Activated CD8-positive, alpha-beta memory T cell treated with anti-CD3 and anti-CD28 coated beads, Interleukin-2, amount 10 ng/mL, durations not matched to agents 7 days and 5 days (primary cell): ENCODE results near the gene UNC5C. TPM values are rescaled to one million over a fixed set of nuclear protein-coding genes. Genes with fewer than 3 reads are reported as not detected.

Experiments
- ATAC-seq: fragments of 150-1000 bp; cut with Tn5 transposase; one replicate; pipeline ENCODE4 v1.10.0; 2021; ENCODE audit warnings: moderate library complexity
- CTCF ChIA-PET: fragments of 350-600 bp; sonication (Branson Sonifier 250); formaldehyde crosslinking; loops from one replicate; lab custom pipeline; 2021; ENCODE audit warnings: antibody characterized with exemption; lab: Charles Lee
- DNase-seq: peaks from one replicate; pipeline ENCODE4 v3.0.0-alpha.2; 2020
- H3K27ac Mint-ChIP-seq: one replicate; pipeline ENCODE4 v1.8.0; 2021; ENCODE audit warnings: mild to moderate bottlenecking, mixed read lengths
- H3K27me3 Mint-ChIP-seq: one replicate; pipeline ENCODE4 v1.8.0; 2021; ENCODE audit warnings: mixed read lengths
- H3K36me3 Mint-ChIP-seq: one replicate; pipeline ENCODE4 v1.8.0; 2021; ENCODE audit warnings: mild to moderate bottlenecking, mixed read lengths
- H3K4me1 Mint-ChIP-seq: one replicate; pipeline ENCODE4 v1.8.0; 2021; ENCODE audit warnings: mixed read lengths
- H3K4me3 Mint-ChIP-seq: one replicate; pipeline ENCODE4 v1.8.0; 2021; ENCODE audit warnings: mild to moderate bottlenecking, moderate library complexity, mixed read lengths
- H3K9me3 Mint-ChIP-seq: one replicate; pipeline ENCODE4 v1.8.0; 2022; ENCODE audit warnings: low read depth, mixed read lengths
- total RNA-seq, 2 experiments: library from RNA; stranded (reverse); gene quantifications; one replicate each; pipeline ENCODE4 v1.2.3, GENCODE V29; 2021

Gene UNC5C
- total RNA-seq, 2 experiments from 2014 or later = not detected

- Mint-ChIP-seq H3K9me3 (peaks cover 2% of the 10 kb centered on the region), H3K27ac (no peak overlapping the region), H3K4me3 (no peak overlapping the region), H3K36me3 (no peaks in the 10 kb centered on the region), H3K27me3 (no peaks in the 10 kb centered on the region), H3K4me1 (no peaks in the 10 kb centered on the region)
- CTCF ChIA-PET = no interaction called here
- DNase-seq (no peak), ATAC-seq (no peak)
Observed at GRCh38 chr4:95343235-95343634, 205.5 kb downstream of the UNC5C start.

- ATAC-seq = no peak
- CTCF ChIA-PET = no interaction called here
Observed at GRCh38 chr4:95340191-95340590, 208.6 kb downstream of the UNC5C start.

GRCh38 chr4:95325665-95326064 lies 223.1 kb downstream of the UNC5C start:
- Mint-ChIP-seq H3K4me3 (no peak overlapping the region), H3K27me3 (no peaks in the 10 kb centered on the region), H3K27ac (no peak overlapping the region), H3K36me3 (no peaks in the 10 kb centered on the region), H3K9me3 (no peaks in the 10 kb centered on the region), H3K4me1 (no peaks in the 10 kb centered on the region)
- no peak for ATAC-seq
- CTCF ChIA-PET = no interaction called here
- DNase-seq = no peak

More at GRCh38 chr4:95340191-95340590, 208.6 kb downstream of the UNC5C start:
- Mint-ChIP-seq H3K4me3 (no peak overlapping the region), H3K27ac (no peak overlapping the region), H3K36me3 (no peaks in the 10 kb centered on the region), H3K4me1 (no peaks in the 10 kb centered on the region), H3K27me3 (no peaks in the 10 kb centered on the region), H3K9me3 (no peaks in the 10 kb centered on the region)
- DNase-seq = no peak

GRCh38 chr4:95319169-95319568 lies 229.6 kb downstream of the UNC5C start:
- Mint-ChIP-seq H3K36me3 (no peaks in the 10 kb centered on the region), H3K9me3 (no peaks in the 10 kb centered on the region), H3K4me1 (no peaks in the 10 kb centered on the region), H3K27ac (no peak overlapping the region), H3K4me3 (no peak overlapping the region), H3K27me3 (no peaks in the 10 kb centered on the region)
- no peak for ATAC-seq
- DNase-seq = no peak
- CTCF ChIA-PET = no interaction called here

GRCh38 chr4:95318483-95318882 lies 230.3 kb downstream of the UNC5C start:
- CTCF ChIA-PET = no interaction called here
- no peaks in the 10 kb centered on the region for H3K9me3 Mint-ChIP-seq
- H3K36me3 Mint-ChIP-seq = no peaks in the 10 kb centered on the region
- DNase-seq (no peak), ATAC-seq (no peak)
- no peaks in the 10 kb centered on the region for H3K27me3 Mint-ChIP-seq
- H3K4me1 Mint-ChIP-seq = no peaks in the 10 kb centered on the region
- no peak overlapping the region for H3K27ac Mint-ChIP-seq
- H3K4me3 Mint-ChIP-seq = no peak overlapping the region

GRCh38 chr4:95318044-95318443 lies 230.7 kb downstream of the UNC5C start:
- no peak for DNase-seq
- H3K4me1 Mint-ChIP-seq = no peaks in the 10 kb centered on the region
- H3K9me3 Mint-ChIP-seq = no peaks in the 10 kb centered on the region
- CTCF ChIA-PET = no interaction called here
- ATAC-seq = no peak
- no peaks in the 10 kb centered on the region for H3K36me3 Mint-ChIP-seq
- no peak overlapping the region for H3K4me3 Mint-ChIP-seq
- no peak overlapping the region for H3K27ac Mint-ChIP-seq
- no peaks in the 10 kb centered on the region for H3K27me3 Mint-ChIP-seq

- no peak overlapping the region for H3K4me3 Mint-ChIP-seq
Observed at GRCh38 chr4:95317085-95317793, 231.5 kb downstream of the UNC5C start.

GRCh38 chr4:95314573-95314972 lies 234.2 kb downstream of the UNC5C start:
- no peak for ATAC-seq
- Mint-ChIP-seq H3K9me3 (no peaks in the 10 kb centered on the region), H3K27me3 (no peaks in the 10 kb centered on the region), H3K4me1 (no peaks in the 10 kb centered on the region), H3K4me3 (no peak overlapping the region), H3K27ac (no peak overlapping the region), H3K36me3 (no peaks in the 10 kb centered on the region)
- CTCF ChIA-PET = interaction anchor here (1.2 kb wide), 1 partner anchor 20 kb away, joined by 3 read pairs; no protein-coding TSS in a partner anchor
- DNase-seq = no peak

More at GRCh38 chr4:95317085-95317793, 231.5 kb downstream of the UNC5C start:
- Mint-ChIP-seq H3K4me1 (no peaks in the 10 kb centered on the region), H3K27me3 (no peaks in the 10 kb centered on the region), H3K27ac (no peak overlapping the region), H3K36me3 (no peaks in the 10 kb centered on the region), H3K9me3 (no peaks in the 10 kb centered on the region)
- DNase-seq (no peak), ATAC-seq (no peak)
- CTCF ChIA-PET = no interaction called here

GRCh38 chr4:95304898-95305297 lies 243.9 kb downstream of the UNC5C start:
- no peaks in the 10 kb centered on the region for H3K36me3 Mint-ChIP-seq
- H3K4me3 Mint-ChIP-seq = no peak overlapping the region
- CTCF ChIA-PET = no interaction called here
- ATAC-seq (no peak), DNase-seq (no peak)
- no peaks in the 10 kb centered on the region for H3K4me1 Mint-ChIP-seq
- no peak overlapping the region for H3K27ac Mint-ChIP-seq
- H3K27me3 Mint-ChIP-seq = no peaks in the 10 kb centered on the region
- no peaks in the 10 kb centered on the region for H3K9me3 Mint-ChIP-seq

GRCh38 chr4:95300304-95300703 lies 248.5 kb downstream of the UNC5C start:
- Mint-ChIP-seq H3K9me3 (peaks cover 5% of the 10 kb centered on the region), H3K4me1 (no peaks in the 10 kb centered on the region), H3K27ac (no peak overlapping the region)

GRCh38 chr4:95296052-95296451 lies 252.7 kb downstream of the UNC5C start:
- no peaks in the 10 kb centered on the region for H3K27me3 Mint-ChIP-seq
- H3K9me3 Mint-ChIP-seq = peaks cover 5% of the 10 kb centered on the region
- H3K4me3 Mint-ChIP-seq = no peak overlapping the region
- CTCF ChIA-PET = no interaction called here
- ATAC-seq (no peak), DNase-seq (no peak)
- no peaks in the 10 kb centered on the region for H3K36me3 Mint-ChIP-seq
- peaks cover 8% of the 10 kb centered on the region for H3K4me1 Mint-ChIP-seq
- H3K27ac Mint-ChIP-seq = no peak overlapping the region

More at GRCh38 chr4:95300304-95300703, 248.5 kb downstream of the UNC5C start:
- Mint-ChIP-seq H3K4me3 (no peak overlapping the region), H3K27me3 (no peaks in the 10 kb centered on the region), H3K36me3 (no peaks in the 10 kb centered on the region)
- DNase-seq (no peak), ATAC-seq (no peak)
- CTCF ChIA-PET = no interaction called here

GRCh38 chr4:95295157-95295556 lies 253.6 kb downstream of the UNC5C start:
- DNase-seq = no peak
- H3K36me3 Mint-ChIP-seq = no peaks in the 10 kb centered on the region
- peaks cover 15% of the 10 kb centered on the region for H3K4me1 Mint-ChIP-seq
- H3K27ac Mint-ChIP-seq = no peak overlapping the region
- H3K4me3 Mint-ChIP-seq = no peak overlapping the region
- H3K9me3 Mint-ChIP-seq = peaks cover 5% of the 10 kb centered on the region
- H3K27me3 Mint-ChIP-seq = no peaks in the 10 kb centered on the region
- CTCF ChIA-PET = no interaction called here
- no peak for ATAC-seq

- no peak overlapping the region for H3K4me3 Mint-ChIP-seq
- ATAC-seq (no peak), DNase-seq (no peak)
- CTCF ChIA-PET = interaction anchor here (0.8 kb wide), 1 partner anchor 20 kb away, joined by 3 read pairs; no protein-coding TSS in a partner anchor
- no peaks in the 10 kb centered on the region for H3K27me3 Mint-ChIP-seq
- H3K4me1 Mint-ChIP-seq = peaks cover 15% of the 10 kb centered on the region
- no peak overlapping the region for H3K27ac Mint-ChIP-seq
- no peaks in the 10 kb centered on the region for H3K36me3 Mint-ChIP-seq
- peaks cover 5% of the 10 kb centered on the region for H3K9me3 Mint-ChIP-seq
Observed at GRCh38 chr4:95294321-95294720, 254.5 kb downstream of the UNC5C start.

GRCh38 chr4:95293014-95293413 lies 255.8 kb downstream of the UNC5C start:
- Mint-ChIP-seq H3K4me3 (no peak overlapping the region), H3K27ac (no peak overlapping the region), H3K27me3 (no peaks in the 10 kb centered on the region), H3K9me3 (no peaks in the 10 kb centered on the region), H3K36me3 (no peaks in the 10 kb centered on the region), H3K4me1 (peaks cover 15% of the 10 kb centered on the region)
- CTCF ChIA-PET = interaction anchor here (0.6 kb wide), 1 partner anchor 461 kb away, joined by 3 read pairs; no protein-coding TSS in a partner anchor
- no peak for DNase-seq
- peak; percentile 20 for ATAC-seq
